HUDEP-2 (cell line): ENCODE data around the gene GTF3C2.

Experiments used
- DNase-seq, 76 experiments: peaks; one replicate each; lab custom pipeline; 2025; ENCODE audit not compliant: unreplicated experiment in 76 of 76; lab: John Stamatoyannopoulos, UW

The GTF3C2 gene, protein sequence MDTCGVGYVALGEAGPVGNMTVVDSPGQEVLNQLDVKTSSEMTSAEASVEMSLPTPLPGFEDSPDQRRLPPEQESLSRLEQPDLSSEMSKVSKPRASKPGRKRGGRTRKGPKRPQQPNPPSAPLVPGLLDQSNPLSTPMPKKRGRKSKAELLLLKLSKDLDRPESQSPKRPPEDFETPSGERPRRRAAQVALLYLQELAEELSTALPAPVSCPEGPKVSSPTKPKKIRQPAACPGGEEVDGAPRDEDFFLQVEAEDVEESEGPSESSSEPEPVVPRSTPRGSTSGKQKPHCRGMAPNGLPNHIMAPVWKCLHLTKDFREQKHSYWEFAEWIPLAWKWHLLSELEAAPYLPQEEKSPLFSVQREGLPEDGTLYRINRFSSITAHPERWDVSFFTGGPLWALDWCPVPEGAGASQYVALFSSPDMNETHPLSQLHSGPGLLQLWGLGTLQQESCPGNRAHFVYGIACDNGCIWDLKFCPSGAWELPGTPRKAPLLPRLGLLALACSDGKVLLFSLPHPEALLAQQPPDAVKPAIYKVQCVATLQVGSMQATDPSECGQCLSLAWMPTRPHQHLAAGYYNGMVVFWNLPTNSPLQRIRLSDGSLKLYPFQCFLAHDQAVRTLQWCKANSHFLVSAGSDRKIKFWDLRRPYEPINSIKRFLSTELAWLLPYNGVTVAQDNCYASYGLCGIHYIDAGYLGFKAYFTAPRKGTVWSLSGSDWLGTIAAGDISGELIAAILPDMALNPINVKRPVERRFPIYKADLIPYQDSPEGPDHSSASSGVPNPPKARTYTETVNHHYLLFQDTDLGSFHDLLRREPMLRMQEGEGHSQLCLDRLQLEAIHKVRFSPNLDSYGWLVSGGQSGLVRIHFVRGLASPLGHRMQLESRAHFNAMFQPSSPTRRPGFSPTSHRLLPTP

DNA sequence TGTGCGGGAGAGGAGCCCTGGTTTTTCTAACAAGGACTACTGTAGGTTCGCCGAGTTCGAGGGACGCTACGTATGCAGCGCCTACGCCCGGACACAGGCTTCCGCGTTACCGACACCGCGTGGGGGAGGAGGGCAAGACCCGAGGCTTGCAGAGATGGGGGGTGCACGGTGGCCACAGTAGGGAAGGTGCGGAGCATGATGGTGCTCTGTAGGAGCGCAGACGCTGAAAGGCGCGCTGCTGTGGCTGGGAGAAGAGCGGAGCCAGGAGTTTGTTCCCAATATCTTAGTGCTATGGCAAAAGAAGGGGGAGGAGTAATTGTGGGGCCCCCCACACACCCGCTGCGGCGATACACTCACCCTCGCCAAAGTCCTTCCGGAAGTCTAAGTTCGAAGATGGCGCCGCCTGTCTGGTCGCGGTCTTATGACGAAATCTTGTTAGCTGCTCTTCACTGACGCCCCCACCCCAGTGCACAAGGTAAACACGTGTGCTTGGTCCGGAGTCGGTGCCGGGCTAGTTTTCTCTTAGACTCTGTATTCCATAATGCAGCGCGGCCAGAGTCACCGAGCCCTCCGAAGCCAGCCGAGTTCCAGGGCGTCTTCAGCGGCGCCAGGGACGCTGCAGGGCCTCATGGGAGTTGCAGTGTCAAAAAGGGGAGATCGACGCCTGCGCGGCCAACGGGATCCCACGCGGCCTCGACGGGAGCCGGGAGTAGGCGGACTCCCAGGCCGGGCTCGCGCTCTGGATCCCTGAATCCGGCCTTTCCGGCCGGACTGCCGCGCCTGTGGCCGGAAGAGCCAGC lies at the start of gene GTF3C2:
Gene GTF3C2 (minus strand): TSS at position 383 of the 800 bp plus-strand sequence. CDS start 13,210 bp downstream, outside the sequence.
- peak; percentile 17 to 98 (median 89) for DNase-seq

DNA sequence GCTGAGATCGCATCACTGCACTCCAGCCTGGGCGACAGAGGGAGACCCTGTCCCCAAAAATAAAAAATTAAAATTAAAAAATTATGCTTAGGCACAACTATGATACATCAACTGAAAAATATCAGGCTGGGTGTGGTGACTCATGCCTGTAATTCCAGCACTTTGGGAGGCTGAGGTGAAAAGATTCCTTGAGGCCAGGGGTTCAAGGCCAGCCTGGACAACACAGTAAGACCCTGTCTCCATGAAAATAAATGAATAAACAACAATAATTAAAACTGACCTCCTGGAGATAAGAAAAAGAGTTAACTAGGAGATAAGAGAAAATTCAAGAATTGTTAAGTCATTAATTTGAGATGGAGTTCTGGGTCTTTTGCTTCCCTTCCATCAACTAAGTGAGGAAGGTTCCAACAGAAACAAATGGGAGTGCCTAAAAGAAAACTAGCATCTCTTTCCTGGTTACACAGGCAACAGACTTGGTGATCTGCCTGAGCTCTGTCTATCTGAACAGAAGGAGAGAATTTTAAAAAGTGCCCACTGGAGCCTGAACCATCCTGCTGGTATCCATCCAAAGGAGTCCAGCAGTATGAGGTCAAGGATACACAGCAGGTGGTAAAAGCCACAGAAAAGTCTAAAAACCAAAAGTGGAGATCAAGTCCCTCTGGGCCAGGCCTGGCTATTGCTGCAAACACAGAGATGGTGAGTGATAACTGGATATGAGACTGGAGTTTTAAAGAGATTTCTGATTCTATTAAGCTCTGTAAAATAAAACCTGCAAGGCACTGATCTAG lies 44.0 kb upstream of the GTF3C2 start:
- no peak for DNase-seq

DNA sequence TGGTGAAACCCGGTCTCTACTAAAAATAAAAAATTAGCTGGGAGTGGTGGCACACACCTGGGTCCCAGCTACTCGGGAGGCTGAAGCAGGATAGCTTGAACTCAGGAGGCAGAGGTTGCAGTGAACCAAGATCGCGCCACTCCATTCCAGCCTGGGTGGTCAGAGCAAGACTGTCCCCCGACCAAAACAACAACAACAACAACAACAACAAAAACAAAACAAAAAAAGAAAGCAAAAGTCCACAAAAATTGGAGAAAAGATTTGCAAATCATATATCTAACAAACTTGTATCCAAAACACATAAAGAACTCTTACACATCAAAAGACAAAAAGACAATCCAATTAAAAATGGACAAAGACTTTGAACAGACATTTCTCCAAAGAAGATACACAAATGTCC lies 42.4 kb upstream of the GTF3C2 start:
- no peak for DNase-seq

DNA sequence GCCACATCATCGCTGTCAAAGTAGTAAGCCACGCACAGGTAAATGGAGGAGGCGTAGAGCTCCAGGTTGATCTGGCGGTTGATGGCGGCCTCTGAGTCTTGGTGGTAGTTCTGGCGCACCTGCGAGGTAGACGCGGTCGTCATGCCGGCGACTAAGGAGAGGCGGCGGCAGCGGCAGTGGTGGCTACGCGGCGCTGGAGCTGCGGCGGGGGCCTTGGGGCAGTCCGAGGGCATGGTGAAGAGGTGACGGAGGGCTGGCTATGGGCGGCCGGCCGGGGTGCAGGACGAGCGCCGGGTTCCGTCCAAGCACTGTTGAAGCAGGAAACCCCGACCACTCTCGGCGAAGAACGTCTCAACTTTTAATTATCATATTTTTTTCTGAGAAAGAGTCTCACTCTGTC lies 36.7 kb upstream of the GTF3C2 start:
- no peak for DNase-seq

DNA sequence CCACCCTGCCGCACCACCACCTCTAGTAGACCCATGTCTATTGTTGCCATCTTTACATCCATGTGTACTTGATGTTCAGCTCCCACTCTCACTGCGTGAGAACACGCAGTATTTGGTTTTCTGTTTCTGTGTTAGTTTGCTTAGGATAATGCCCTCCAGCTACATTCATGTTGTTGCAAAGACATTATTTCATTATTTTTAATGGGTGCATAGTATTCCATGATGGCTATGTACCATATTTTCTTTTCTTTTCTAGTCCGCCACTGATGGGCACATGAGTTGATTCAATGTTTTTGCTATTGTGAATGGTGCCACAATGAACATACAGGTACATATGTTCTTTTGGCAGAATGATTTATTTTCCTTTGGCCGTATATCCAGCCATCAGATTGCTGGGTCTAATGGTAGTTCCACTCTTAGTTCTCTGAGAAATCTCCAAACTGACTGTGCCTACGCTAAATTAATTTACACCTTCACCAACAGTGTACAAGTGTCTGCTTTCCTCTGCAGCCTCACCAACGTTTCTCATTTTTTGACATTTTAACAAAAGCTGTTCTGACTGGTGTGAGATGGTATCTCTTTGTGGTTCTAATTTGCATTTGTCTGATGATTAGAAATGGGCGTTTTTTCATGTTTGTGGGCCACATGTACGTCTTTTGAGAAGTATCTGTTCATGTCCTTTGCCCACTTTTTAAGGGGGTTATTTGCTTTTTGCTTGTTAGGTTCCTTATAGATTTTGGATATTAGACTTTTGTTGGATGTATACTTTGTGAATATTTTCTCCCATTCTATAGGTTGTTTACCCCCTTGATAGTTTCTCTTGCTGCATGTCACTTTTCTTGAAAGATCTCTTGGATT lies 34.5 kb upstream of the GTF3C2 start:
- DNase-seq, result no peak

DNA sequence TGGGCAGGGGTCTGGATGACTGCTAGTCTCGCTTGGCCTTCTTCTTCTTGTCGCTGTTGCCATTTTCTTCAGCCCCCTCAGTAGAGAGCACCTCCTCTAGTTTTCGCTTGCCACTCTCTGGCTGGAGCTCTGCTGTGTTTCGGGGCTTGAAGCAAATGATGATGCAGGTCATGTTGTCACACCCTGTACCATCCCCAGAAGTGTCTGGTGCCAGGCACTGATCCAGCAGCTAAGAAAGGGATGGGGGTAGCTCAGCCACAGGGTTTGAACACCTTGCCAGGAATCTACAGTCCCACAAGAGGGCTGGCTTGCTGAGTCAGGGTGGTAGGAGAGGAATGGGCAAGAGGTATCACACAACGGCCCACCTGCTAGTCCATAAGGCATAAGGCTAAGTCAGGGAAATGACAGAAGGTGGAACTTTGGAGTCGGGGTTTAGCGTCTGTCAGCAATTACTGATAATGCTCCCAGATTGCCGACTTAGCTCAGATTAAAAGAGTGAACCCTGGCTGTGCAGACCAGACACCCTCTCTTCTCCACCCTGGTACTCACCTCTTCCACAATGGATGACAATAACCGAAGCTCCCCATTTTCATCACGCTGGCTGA lies 25.1 kb upstream of the GTF3C2 start:
- DNase-seq, result no peak

DNA sequence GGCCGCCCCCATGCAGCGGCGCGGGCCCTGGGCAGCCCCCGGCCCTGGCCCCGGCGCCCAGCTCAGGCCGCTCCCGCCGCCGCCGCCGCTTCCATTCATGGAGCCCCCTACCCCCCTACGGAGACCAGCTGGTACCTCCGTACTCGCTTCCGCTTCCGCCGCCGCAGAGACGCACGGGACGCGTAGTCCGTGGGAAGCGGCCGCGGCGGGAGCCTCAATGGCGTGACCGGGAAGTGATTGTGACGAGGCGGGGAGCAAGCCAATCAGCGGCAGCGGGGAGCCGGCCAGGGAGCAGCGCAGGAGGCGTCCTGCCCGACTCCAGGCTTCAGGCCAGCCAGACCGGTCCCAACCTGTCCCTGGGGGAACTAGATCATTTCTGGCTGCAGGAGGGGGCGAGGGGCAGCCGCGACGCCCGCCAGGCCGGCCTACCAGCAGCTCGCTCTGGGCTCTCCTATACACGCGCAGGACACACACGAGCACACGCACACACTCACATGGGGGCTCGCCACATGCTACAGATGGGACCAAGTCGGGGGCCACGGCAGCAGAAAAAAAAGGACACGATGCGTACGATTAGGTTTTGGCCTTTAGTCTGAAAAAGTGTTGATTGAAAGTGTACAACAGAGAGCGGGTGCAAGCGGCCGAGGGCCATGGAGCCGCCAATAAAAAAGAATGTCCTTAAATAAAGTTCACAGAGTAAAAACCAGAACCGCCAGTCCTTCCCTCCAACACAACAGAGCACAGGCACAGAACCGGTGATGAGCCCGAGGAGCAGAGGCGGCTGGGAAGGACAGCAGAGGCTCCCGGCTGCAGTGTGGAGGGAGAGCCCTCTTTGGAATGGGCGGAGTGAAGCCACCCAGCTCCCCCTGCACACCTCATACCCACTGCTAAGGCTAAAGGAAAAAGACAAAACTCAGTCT lies 24.3 kb upstream of the GTF3C2 start, which contains the start of gene ZNF513:
Gene ZNF513 (minus strand): TSS at position 109 of the 920 bp plus-strand sequence. CDS start 208 bp downstream, outside the sequence.
- DNase-seq, result peak in 75 of 76 experiments; percentile 14 to 93 (median 84)

DNA sequence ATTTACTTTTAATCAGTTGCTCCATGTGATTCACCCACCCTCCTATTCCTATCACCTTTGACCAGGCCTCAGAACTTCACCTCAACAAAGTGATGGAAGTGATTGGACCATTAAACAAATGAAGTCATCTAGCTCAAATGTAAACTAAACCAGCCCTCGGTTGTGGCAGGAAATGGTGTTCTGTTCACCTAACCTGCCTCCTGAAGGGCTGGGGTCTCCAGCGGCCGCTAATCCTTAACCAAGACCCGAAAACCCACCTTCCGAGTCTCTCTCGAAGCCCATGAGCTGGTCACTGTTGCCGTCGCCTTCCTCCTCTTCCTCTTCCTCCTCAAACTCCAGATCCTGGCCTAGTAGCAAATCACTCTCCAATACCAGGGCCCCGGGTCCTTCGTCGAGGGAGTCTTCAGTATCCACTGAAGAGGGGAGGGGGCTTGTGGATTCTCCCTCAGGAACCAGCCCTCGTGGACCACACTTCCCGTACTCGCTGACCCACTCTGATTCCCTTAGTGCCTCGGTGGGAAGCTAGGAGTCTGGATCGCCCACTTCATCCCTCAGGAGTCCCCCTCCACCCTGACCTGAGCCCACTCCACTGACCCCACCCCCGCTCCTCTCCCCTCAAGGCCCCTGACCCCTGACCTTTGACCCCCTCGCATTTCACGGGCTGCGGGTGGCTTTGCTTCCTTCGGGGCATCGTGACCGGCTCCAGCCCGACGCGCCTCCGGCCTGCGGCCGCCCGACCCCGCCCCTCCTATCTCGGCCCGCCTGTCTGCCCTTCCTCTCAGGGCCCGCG lies 23.5 kb upstream of the GTF3C2 start:
- peak in 40 of 76 experiments; percentile 7 to 76 (median 55) for DNase-seq

DNA sequence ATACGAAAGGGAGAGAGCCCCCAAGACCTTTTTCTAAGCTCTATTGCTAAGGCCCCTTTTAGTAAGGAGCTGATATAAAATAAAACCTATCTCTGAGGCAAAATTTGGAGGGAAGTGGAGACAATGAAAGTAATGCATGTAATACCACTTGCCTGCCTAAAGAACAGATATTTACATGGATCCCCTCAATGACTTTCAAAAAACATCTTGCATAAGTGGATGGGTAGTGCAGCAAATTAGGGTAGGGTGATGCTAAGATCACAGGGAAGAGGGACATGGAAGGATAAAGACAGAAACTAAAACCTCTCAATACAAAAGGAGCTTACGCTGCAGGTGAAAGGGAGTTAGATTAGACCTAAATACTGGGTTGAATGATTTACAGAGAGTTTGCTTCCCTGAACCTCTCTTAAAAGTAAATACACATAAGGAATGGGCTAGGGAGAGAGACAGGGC lies 22.8 kb upstream of the GTF3C2 start:
- peak in 1 of 76 experiments; percentile 26 for DNase-seq

DNA sequence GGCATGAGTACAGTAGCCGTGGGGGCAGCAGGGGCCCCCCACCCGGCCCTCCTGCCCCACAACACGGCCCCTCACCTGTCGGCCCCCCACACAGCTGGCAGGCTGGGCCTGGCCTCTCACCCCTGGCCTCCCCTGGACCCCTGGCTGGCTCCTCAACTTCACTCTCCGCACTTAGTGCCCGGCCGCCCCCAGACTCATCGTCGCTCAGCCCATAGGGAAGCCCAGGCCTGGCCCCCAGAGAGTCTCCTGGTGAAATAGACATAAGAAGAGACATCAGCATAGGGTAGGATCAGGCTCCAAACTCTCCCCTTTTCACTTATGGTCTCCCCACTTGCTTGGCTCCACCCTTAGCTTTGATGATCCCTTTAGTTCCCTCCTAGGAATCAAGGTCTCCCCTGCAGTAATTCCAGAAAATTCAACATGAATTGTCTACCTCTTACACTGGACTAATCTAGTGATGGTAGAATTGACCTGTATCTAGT lies 22.3 kb upstream of the GTF3C2 start:
- DNase-seq, result no peak

DNA sequence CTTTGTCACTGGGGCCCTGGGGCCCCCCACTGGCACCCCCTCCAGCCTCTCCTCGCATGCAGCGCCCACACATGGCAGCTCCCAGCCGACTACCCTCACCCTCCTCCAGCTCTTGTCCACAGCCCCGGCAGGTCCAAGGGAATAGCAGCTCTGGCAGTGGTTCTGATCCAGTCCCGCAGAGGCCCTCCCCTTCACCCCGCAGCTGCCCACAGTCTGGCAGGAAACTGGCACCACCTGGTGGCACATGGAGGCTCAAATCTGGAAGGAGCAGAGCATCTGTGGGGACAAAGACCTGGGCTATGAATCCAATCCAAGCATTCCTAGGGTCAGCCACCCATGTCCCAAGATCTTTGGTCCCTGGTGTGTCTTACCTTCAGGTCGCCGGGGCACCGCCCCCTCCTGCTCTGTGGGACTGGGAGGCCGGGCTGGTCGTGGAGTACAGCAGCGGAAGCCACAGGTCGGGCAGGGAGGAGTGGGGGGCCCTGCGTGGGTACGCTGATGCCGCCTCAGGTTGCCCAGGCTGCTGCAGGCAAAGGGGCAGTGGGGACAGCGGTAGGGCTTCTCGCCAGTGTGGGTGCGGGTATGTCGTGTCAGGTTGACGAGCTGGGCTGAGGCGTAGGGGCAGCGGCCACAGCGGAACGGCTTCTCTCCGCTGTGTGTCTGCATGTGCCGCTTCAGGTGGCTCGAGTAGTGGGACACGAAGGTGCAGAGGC lies 21.7 kb upstream of the GTF3C2 start:
- DNase-seq, result peak in 25 of 76 experiments; percentile 4 to 42 (median 13)

DNA sequence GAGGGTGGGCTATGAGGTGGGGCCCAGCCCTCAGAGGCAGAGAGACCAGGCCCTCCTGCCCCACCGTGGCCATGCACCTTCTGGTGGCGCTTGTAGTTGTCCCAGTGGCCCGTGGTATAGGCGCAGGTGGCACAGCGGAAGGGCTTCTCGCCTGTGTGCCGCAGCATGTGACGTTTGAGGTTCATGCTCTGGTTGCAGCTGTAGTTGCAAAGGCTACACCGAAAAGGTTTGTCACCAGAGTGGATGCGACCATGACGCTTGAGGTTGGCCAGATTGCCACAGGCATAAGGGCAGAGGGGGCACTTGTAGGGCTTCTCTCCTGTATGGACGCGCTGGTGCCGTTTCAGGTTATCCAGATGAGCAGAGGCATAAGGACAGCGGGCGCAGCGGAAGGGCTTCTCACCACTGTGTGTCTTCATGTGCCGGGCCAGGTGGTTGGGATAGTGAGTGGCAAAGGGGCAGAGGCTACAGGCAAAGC lies 21.1 kb upstream of the GTF3C2 start:
- DNase-seq, result no peak

DNA sequence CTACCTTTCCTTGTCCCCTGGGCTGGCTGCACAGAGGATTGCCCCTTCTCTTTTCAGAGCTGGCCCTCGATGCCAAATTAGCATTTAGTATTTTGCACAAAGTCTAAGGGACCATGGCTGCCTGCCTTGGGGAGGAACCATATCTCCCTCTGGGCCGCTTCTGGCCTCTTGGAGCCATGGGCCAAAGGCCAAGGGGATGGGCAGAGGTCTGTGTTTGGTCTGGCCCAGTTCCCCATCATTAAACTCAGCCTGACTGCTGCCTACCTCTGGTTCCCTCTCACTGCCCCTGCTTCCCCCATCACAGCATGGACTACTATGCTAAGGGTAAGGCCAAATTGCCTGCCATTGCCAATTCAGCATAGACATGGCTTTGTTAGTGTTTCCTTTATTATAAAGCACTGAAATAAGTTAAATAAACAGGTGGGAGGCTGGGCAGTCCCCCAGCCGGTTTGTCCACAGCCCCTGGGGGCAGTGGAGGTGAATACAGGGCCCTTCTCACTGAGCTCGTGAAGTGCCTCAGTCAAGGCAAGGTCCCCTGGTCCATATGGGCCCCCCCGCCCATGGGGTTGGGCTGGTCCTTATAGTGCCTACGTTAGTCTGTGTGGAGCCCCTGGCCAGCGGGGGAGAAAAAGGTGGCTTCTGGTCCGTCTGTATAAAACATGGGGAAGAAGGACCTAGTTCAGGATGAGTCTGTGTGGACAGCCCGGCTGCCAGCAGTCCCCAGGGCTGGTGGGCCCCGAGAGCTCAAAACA lies 20.5 kb upstream of the GTF3C2 start:
- no peak for DNase-seq

DNA sequence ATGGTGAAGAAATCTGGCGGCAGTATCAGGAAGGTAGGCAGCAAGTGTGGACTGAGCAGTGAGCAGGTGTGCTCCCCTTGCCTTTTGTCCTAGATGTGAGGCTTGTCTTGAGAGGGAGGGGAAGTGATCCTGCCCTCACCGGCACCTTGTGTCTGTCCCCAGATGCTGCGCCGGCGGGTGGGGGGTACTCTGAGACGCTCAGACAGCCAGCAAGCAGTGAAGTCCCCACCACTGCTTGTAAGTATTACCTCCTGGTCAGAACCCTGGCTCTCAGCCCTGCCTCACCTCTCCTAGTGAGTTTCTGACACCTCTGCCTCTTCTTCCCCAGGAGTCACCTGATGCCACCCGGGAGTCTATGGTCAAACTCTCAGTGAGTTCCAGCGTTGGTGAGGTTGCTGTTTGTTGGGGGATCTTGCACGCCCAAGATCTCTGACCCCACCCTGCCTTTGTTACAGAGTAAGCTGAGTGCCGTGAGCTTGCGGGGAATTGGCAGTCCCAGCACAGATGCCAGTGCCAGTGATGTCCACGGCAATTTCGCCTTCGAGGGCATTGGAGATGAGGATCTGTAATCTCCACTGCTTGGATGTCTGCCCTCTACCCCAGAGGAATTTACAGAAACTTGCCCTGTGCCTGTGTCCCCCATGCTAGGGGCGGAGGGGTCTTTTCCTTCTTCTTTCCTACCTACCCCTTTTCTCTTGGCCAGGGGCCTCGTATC lies 19.7 kb upstream of the GTF3C2 start:
- no peak for DNase-seq
